NCI-H2171 (cell line): ENCODE data around the gene LRRN2.
"Not testable (repeated sequence)": the region's sequence is repeated elsewhere in the genome, so short reads cannot be mapped to it uniquely, and the experiment has no call there.

Experiments
- DNase-seq: peaks from one replicate; lab custom pipeline; 2025; lab: John Stamatoyannopoulos, UW

LRRN2 gene

GRCh38 chr1:204692325-204692840, 6.8 kb upstream of the LRRN2 start:
- no peak for DNase-seq

DNA sequence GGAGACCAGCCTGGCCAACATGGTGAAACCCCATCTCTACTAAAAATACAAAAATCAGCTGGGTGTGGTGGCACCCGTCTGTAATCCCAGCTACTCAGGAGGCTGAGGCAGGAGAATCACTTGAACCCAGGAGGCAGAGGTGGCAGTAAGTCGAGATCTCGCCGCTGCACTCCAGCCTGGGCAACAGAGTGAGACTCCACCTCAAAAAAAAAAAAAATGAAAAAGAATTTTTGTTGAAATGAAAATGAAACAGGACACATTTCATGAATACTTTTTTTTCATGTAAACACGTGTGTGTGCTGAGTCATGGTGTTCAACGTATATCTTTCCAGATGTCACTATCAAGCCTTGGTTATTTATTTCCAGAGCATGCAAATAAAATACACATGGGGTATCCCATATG, 5.8 kb upstream of the LRRN2 start:
- not testable (repeated sequence) for DNase-seq

DNA sequence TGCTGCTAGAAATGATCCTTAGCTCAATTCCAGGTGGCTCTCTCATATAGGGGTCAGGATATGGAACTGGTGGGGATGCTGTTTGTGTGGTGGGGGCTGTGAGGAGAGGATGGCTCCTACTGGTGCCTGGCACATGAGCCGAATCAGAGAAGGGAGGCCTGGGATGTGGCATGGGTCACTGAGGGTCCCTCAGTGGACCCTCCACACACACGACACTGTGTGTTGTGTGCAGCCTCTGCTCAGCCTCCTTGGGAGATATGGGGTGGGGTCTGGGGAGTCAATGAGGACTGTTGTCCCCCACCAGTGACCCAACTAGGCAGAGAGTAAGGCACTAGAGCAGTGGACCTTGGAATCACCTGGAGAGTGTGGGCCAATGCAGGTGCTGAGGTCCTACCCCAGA, 3.2 kb upstream of the LRRN2 start:
- no peak for DNase-seq

- DNase-seq = no peak
Measured at GRCh38 chr1:204688007-204688406, 2.5 kb upstream of the LRRN2 start.

- DNase-seq = no peak
Measured at GRCh38 chr1:204684571-204685235, 835 bp downstream of the LRRN2 start.

GRCh38 chr1:204684206-204684570, 1.4 kb downstream of the LRRN2 start:
- peak; percentile 42 for DNase-seq

DNA sequence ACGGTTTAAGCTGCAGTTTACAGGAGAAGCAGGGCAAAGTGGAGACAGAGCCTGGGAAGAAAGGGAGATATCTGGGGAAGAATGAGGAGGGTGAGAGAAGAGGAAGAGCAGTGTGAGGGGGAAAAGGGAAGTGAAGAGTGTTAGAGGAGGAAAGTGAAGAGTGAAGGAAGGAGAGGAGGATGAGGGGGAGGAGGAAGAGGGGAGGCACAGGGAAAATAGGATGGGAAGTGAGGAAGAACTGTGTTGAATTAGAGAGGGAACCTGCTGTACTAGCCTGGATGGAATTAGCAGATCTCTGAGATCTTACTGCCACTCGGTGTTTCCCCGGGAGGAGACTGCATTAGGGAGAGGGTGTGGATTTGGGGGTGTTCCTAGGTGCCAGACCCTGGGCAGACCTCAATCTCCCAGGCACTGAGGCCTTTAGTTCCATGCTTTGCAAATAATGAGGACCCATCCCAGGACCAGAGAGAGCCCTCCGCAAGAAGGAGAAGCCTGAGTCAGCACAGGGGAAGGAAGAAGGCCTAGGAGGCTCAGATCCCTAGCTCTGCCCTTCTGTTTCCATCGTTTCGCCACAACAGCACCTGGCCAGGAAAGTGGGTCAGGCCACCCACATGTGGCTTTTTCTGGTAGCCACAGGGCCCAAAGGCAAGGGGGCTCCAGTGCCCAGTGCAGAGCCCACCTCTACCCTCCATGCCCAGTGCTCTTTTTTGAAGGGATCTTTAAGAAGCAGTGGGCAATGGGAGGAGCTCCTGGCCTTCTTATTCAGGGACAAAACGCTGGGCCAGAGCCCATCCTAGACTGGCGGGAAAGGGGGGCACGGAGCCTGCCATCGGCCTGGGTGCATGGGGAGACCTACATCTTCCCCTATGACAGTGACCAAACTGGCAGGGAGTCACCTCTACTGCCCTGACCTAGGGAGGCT, 2.0 kb downstream of the LRRN2 start:
- DNase-seq = no peak

- DNase-seq = no peak
Measured at GRCh38 chr1:204680461-204680860, 5.1 kb downstream of the LRRN2 start.

DNA sequence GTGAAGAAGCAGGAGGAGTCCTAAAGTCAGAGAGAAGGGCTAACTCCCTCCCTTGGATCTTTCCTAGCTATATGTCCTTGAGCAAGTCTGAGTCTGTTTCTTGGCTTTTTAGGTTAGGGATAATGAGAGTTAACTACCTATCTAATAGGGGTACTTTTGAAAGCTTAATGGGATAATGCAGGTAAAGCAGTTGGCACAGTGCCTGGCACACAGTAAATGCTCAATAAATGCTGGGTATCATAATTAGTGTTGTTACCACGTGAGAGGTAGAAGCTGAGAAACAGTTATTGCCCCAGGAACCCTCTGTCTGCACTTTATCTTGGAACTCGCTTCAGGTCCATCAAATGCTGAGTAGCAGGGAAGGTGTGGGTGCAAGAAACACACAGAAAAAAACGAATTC, 5.5 kb downstream of the LRRN2 start:
- no peak for DNase-seq

GRCh38 chr1:204678721-204679475, 6.6 kb downstream of the LRRN2 start:
- no peak for DNase-seq

DNA sequence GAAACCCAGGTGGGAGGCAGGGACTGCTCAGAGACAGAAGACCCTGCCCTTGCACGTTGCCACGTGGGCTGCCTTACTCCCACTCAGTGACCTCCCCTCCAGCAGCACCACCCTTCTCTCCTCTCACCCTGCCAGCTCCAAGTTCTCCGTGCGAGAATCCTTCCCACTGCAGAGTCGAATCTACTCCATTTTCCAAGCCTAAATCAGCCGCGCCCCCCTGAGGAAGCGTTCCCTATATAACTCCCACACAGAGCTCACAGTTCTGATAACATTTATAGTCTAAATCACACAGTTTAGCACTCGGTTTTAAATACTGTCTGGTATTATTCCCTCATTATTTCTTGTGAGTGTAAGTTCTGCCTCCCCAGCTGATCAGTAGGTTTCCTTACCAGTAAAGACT, 7.7 kb downstream of the LRRN2 start:
- no peak for DNase-seq

DNA sequence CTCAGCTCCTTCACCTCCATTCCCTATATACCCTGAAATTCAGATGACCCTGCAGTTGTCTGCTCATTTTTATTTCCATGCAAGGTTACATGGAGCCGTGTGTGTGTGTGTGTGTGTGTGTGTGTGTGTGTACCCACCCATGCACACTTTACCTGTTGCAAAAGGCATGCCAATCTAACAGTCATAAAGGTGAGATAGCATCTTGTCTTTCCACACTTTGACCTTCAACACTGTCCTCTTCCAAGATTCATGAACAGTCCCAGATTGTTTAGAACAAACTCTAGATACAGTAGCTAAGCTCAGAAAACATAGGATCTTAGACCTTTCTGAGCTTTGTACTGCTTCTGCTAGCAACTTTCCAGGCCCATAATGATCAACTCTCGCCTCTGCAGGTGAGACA, 9.5 kb downstream of the LRRN2 start:
- DNase-seq = no peak

DNA sequence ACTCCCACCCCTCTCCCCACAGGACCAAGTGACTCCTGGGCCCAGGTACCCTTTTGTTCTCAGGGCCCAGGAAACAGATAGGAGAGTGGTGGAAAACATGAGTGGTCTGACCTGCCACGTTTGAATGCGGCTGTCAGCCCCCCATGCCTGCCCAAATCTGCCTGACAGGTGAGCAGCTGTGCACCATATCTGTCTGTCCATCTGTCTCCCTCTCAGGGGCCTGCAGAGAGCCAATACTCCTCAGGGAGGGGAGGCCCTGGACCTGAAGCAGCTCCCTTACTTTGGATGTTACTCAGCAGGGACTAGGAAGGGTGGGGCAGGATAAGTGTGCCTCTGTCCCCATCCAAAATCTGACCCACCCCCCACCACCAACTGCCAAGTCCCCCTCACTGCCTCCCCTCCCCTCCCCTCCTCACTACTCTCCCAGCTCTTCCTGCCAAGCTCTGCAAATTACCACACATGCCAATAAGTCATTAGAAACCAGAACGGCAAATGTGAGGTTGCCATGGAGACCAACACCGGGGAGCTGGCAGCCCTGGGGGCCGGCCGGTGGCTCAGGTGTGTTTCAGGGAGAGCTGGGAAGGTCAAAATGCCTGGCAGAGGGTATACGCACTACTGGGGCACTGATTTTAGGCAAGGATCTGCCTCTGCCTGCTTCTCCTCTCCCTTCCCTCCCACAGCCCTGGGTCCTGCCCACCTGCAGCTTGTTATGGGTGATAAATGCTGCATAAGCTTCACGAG, 11.5 kb downstream of the LRRN2 start:
- peak; percentile 68 for DNase-seq

- no peak for DNase-seq
Measured at GRCh38 chr1:204673209-204673608, 12.3 kb downstream of the LRRN2 start.

GRCh38 chr1:204672482-204673121, 12.9 kb downstream of the LRRN2 start:
- no peak for DNase-seq

DNA sequence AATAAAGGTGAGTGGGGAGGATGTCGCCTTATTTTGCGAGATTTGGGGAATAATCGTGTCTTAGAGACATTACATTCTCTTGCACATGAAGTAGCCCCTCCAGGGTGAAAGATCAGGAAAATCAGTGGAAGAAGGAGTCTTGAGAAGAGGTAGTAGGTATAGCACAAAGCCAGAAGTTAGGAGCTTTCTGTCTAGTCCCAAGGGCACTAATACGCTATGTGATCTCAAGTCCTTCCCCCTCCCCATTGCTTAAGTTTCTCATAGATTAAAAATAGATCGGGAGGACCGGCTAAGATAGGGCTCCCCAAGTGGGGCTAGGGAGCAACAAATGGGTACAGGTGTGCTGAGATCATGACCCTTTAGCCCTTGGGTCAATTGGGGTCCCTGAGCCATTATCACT, 13.5 kb downstream of the LRRN2 start:
- DNase-seq = no peak

- DNase-seq = no peak
Measured at GRCh38 chr1:204670152-204670927, 15.2 kb downstream of the LRRN2 start.

DNA sequence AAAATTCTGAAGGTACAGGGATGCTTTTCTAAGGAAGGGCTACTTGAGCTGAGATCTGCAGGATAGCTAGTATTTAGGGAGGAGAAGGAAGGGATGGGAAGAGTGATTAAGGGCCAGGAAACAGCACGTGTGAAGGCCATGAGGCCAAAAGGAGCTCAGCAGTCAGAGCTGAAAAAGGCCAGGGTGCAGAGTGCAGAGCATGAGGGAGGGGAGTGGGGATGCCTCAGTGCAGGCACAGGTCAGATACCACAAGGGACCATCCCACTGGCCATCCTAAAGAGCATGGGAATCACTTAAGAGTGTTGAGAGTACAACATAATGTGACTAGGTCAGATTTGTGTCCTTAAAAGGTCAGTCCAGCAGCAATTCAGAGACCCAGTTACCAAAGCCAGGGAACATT, 16.0 kb downstream of the LRRN2 start:
- no peak for DNase-seq

DNA sequence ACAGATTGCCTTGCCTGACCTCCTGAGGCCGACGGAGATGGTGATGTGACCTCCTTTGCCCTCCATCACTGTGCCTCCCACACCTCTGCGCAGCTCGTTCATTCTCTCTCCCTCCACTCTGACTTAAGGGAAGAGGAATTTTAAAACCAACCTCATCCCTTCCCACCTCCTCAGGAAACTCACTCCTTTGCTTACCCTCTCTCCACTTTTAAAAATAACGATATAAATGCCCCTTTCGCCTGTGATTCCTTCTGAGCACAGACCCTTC, 21.2 kb downstream of the LRRN2 start:
- no peak for DNase-seq

GRCh38 chr1:204663644-204664383, 21.7 kb downstream of the LRRN2 start:
- DNase-seq = no peak
